Kidney epithelial cell (primary cell): ENCODE results near the gene DPM2. TPM values are rescaled to one million over a fixed set of nuclear protein-coding genes. Genes with fewer than 3 reads are reported as not detected.

ENCODE experiments used
- DNase-seq: peaks from one replicate; pipeline ENCODE4 v3.0.0-alpha.2; 2010; ENCODE audit warnings: low read depth
- H3K27me3 ChIP-seq: 2 replicates; pipeline ENCODE4 v1.6.0; 2011; ENCODE audit warnings: low read length; ENCODE audit not compliant: control insufficient read depth, insufficient read depth
- H3K36me3 ChIP-seq: 2 replicates; pipeline ENCODE4 v1.5.1; 2011; ENCODE audit warnings: low read length; ENCODE audit not compliant: control insufficient read depth, insufficient read depth
- H3K4me3 ChIP-seq: 2 replicates; pipeline ENCODE4 v1.5.1; 2011; ENCODE audit warnings: low read depth, mild to moderate bottlenecking, control low read depth, low read length
- CTCF ChIP-seq: IDR thresholded peaks from 2 replicates; pipeline ENCODE4 v1.5.1; 2011; ENCODE audit warnings: mild to moderate bottlenecking, moderate library complexity, low read length, control low read depth, inconsistent platforms; ENCODE audit not compliant: insufficient read depth, poor library complexity, severe bottlenecking
- total RNA-seq: library from RNA; depleted of rRNA; stranded (reverse); fragments of >200 nt; gene quantifications from 2 replicates; pipeline ENCODE4 v1.2.3, GENCODE V29; 2015

Gene DPM2
- total RNA-seq, 1 donor from 2014 or later = 31.8 TPM

DNA sequence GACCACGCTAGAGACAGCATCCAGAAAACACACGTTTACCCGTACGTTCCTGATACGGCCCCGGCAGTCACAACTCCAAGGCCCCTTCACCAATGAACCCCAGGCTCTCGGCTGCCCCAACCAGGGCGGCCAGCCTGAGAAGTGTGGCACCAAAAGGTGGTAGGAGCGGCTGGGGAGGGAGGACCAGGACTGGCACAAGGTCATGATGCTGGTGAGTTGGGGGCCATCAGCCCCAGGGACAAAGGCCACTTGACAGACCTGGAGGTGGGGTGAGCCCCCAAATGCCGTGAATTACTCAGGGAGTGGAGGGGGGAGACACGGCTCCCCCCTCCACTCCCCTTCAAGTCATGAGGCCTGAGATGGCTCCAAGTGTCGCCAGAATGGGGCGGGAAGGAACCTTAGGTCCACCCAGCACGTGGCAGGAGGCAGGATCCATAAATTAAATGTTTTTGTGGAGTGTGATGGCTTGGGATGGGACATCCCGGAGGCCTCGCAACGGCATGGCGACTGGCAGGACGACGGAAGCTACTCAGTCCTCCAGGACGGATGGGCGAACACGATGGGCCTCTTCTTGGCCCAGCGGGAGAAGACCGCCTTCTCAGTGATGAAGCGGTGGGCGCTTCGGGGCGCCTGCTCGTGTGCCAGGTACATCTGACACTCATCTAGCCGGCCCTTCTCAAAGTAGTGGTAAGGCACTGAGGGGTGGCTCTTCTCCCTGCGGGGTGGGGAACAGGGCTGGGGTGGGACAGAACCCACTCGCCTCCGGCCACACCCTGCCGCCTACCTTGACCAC is 29.6 kb downstream of the DPM2 start:
- DNase-seq = no peak
- no peak for TF ChIP-seq CTCF

DNA sequence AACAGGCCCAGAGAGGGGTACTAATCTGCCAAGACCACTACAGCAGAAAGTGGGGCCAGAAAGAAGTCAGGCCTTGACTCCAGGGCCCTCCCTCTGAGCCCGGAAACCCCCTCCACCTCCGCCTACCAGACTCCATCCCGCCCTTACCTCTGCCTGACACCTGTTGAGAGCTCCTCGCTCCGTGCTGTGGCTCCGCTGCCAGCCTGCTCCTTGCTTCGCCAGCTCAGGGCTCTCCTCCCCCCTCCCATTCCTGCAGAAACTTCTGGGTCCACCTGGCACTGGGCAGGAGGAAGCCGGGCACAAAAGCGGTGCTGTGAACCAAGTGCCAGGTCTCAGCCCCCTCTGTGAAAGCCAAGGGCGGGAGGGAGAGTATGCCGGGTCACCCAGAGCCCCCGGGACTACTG is 31.9 kb downstream of the DPM2 start:
- TF ChIP-seq CTCF = no peak
- no peak for DNase-seq
- Histone ChIP-seq H3K27me3 (no peaks in the 10 kb centered on the region), H3K4me3 (no peak overlapping the region), H3K36me3 (no peaks in the 10 kb centered on the region)

More for the DNA sequence above, 29.6 kb downstream of the DPM2 start:
- Histone ChIP-seq H3K4me3 (no peak overlapping the region), H3K36me3 (no peaks in the 10 kb centered on the region), H3K27me3 (no peaks in the 10 kb centered on the region)

DNA sequence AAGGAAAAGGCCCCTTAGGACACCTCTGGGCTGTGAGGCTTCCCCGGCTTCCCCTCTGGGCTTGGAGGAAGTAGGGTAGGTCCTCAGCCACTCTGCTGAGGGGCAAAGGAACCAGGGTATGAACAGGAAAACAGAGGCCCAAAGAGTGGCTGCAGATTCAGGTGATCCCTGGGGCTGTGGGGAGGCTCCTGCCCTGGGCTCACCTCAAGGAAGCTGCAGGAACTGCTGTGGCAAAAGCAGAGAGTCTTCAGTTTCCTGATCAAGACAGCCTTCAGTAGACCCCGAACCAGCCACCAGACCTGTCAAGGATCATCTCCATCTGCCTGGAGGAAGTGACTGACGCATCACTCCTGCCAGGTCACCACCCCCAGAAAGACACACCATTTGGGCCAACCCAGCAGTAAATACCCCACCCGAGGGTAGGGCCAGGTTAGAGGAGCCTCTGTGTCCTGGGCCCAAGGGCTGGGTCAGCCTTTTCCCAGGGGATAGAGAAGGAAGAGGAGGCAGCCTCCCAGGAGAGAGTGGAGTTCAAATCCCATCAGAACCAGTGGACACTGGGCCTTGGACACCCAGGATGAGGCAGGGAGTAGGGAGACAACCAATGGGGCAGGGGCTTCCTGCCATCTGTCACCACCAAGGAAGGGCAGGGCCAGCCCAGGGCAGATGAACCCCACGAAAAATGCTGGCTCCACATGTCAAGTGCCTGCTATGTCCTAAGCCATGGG is 32.5 kb downstream of the DPM2 start:
- Histone ChIP-seq H3K27me3 (no peaks in the 10 kb centered on the region), H3K4me3 (no peak overlapping the region), H3K36me3 (no peaks in the 10 kb centered on the region)
- TF ChIP-seq CTCF = no peak
- DNase-seq = no peak

DNA sequence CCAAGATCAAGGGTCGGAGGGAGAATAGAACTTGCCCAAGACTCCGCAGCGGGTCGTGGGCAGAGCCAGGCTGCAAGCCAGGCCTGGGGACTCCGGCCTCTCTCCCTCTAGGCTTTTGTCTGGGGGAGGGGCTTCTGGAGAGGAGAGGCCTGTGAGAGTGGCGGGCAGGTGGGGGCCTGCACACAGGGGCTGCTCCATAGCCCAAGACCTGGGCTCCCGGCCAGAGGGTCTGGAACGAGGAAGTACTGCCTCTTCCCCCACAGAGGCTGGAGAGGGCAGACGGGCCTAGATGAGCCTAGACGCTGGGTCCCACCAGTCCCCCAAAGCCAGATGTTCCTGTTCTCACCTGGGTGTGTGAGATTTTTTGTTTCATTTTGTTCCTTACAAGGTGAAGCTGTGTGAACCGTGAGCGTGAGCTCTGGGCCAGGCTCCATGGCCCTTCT is 33.1 kb downstream of the DPM2 start:
- no peaks in the 10 kb centered on the region for H3K27me3 ChIP-seq
- no peaks in the 10 kb centered on the region for H3K36me3 ChIP-seq
- no peak for TF ChIP-seq CTCF
- H3K4me3 ChIP-seq = no peak overlapping the region
- DNase-seq = no peak

- TF ChIP-seq CTCF = no peak
- DNase-seq = no peak
- Histone ChIP-seq H3K36me3 (no peaks in the 10 kb centered on the region), H3K27me3 (no peaks in the 10 kb centered on the region), H3K4me3 (no peak overlapping the region)
Measured at GRCh38 chr9:127903557-127904475, 33.8 kb downstream of the DPM2 start.
